Measurements from ENCODE around the gene C16orf96. TPM values are rescaled to one million over a fixed set of nuclear protein-coding genes. Genes with fewer than 3 reads are reported as not detected.

Gene C16orf96
- total RNA-seq, 2 experiments from 2014 or later = 0.13 TPM

DNA sequence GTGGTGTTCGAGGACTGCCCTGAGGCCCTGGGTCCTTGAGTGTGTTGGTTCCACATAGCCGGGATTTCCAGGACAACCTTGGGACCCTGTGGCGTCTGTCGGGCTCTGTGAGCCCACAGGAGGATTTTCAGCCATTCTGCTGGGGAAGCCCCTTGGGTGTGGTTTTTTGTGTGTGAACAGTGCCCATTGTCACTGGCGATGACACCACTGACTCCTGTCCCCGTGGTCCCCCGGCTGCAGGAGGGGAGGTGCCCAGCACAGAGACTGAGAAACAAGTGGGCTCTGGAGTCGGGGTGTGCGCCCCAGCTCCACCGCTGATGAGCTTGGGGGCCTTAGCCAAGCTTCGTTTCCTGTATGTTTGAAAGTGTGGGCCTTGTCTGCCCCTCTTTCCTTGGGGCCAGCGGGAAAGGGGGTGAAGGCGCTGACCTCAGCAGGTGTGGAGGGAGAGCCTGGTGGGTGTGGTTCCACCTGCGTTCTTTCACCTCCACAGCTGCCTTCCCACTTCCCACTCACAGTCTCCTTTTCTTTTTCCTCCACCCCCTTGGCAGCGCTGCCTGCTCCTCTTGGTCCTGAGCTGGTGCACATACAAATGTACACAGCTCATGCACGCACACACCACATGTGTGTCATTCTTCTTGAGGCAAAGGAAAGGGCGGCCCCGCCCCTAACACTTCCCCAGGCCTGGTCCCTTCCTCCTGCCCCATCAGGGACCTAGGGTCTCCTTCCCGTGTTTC is 84.6 kb downstream of the C16orf96 start:
- ChIA-PET CTCF (interaction anchor here (1.0 kb wide), 1 partner anchor 10 kb away, joined by 3 read pairs; no protein-coding TSS in a partner anchor), POLR2A (no interaction called here)
- Mint-ChIP-seq H3K9me3 (ENCODE audit: insufficient read depth) (no peaks in the 10 kb centered on the region), H3K4me3 (no peak overlapping the region), H3K4me1 (ENCODE audit: low read depth) (peaks cover 29% of the 10 kb centered on the region), H3K27ac (peak overlapping the region; percentile 57), H3K36me3 (ENCODE audit: low read depth) (peaks cover 16% of the 10 kb centered on the region), H3K27me3 (ENCODE audit: low read depth) (no peaks in the 10 kb centered on the region)
- ATAC-seq (no peak), DNase-seq (no peak)

DNA sequence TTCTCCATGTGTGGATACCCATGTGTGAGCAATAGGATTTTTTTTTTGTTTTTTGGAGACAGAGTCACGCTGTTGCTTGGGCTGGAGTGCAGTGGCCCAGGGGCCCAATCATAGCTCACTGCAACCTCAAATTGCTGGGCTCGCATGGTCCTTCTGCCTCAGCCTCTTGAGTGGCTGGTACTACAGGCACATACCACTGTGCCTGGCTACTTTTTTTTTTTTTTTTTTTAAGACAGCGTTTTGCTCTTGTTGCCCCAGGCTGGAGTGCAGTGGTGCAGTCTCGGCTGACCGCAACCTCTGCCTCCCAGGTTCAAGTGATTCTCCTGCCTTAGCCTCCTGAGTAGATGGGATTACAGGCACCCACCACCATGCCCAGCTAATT is 85.2 kb downstream of the C16orf96 start:
- H3K4me3 Mint-ChIP-seq = no peak overlapping the region
- CTCF ChIA-PET = interaction anchor here (1.0 kb wide), 1 partner anchor 9 kb away, joined by 3 read pairs; no protein-coding TSS in a partner anchor
- peak overlapping the region; percentile 57 for H3K27ac Mint-ChIP-seq
- POLR2A ChIA-PET = no interaction called here
- DNase-seq (no peak), ATAC-seq (no peak)
- H3K4me1 Mint-ChIP-seq (ENCODE audit: low read depth) = peaks cover 30% of the 10 kb centered on the region
- no peaks in the 10 kb centered on the region for H3K9me3 Mint-ChIP-seq (ENCODE audit: insufficient read depth)
- no peaks in the 10 kb centered on the region for H3K27me3 Mint-ChIP-seq (ENCODE audit: low read depth)
- peaks cover 13% of the 10 kb centered on the region for H3K36me3 Mint-ChIP-seq (ENCODE audit: low read depth)

DNA sequence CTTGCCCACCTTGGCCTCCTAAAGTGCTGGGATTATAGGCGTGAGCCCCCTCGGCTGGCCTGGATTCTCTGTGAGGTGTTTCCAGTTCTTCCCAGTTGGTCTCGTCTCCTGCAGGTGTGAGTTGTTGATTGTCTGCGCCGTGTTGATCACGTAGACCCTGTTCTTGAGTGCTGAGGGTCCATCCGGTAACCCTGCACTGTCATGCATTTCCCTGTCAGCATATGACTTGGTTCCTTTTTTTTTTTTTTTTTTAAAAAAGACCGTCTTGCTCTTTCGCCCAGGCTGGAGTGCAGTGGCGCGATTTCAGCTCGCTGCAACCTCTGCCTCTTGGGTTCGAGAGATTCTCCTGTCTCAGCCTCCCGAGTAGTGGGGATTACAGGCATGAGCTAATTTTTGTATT is 85.8 kb downstream of the C16orf96 start:
- no peak overlapping the region for H3K4me3 Mint-ChIP-seq
- no peak overlapping the region for H3K27ac Mint-ChIP-seq
- CTCF ChIA-PET = interaction anchor here (1.0 kb wide), 1 partner anchor 8 kb away, joined by 3 read pairs; no protein-coding TSS in a partner anchor
- H3K27me3 Mint-ChIP-seq (ENCODE audit: low read depth) = no peaks in the 10 kb centered on the region
- ATAC-seq (no peak), DNase-seq (no peak)
- POLR2A ChIA-PET = no interaction called here
- H3K4me1 Mint-ChIP-seq (ENCODE audit: low read depth) = peaks cover 35% of the 10 kb centered on the region
- H3K9me3 Mint-ChIP-seq (ENCODE audit: insufficient read depth) = no peaks in the 10 kb centered on the region
- peaks cover 10% of the 10 kb centered on the region for H3K36me3 Mint-ChIP-seq (ENCODE audit: low read depth)

GRCh38 chr16:4646773-4647643 is 90.9 kb downstream of the C16orf96 start:
- Mint-ChIP-seq H3K9me3 (ENCODE audit: insufficient read depth) (no peaks in the 10 kb centered on the region), H3K4me3 (no peak overlapping the region), H3K4me1 (ENCODE audit: low read depth) (peaks cover 49% of the 10 kb centered on the region), H3K27ac (peak overlapping the region; percentile 23), H3K27me3 (ENCODE audit: low read depth) (no peaks in the 10 kb centered on the region), H3K36me3 (ENCODE audit: low read depth) (peaks cover 29% of the 10 kb centered on the region)
- ChIA-PET POLR2A (no interaction called here), CTCF (interaction anchor here (0.8 kb wide), 1 partner anchor 14 kb away, joined by 4 read pairs; no protein-coding TSS in a partner anchor)
- peak; percentile 41 for ATAC-seq
- peak; percentile 54 for DNase-seq

DNA sequence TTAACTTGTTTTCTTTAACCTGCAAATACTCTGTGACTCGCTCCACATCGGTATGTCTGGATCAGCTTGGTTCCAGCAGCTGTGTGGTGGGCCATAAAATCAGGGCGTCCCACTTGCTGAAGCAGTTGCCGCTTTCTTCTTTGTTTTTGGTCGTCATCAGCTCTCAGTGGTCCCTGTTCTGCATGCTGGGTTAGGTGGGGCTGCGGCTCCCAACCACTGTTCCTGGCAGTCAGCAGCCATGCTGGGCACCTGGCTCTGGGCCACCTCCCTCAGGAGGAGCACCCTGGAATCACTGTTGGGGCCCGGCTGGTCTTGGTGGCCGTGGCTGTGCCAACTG is 91.5 kb downstream of the C16orf96 start:
- Mint-ChIP-seq H3K4me1 (ENCODE audit: low read depth) (peaks cover 49% of the 10 kb centered on the region), H3K9me3 (ENCODE audit: insufficient read depth) (no peaks in the 10 kb centered on the region), H3K27me3 (ENCODE audit: low read depth) (no peaks in the 10 kb centered on the region), H3K36me3 (ENCODE audit: low read depth) (peaks cover 29% of the 10 kb centered on the region), H3K27ac (peak overlapping the region; percentile 23), H3K4me3 (no peak overlapping the region)
- DNase-seq = peak; percentile 26
- peak; percentile 21 for ATAC-seq
- POLR2A ChIA-PET = no interaction called here
- CTCF ChIA-PET = interaction anchor here (0.8 kb wide), 1 partner anchor 14 kb away, joined by 4 read pairs; no protein-coding TSS in a partner anchor

DNA sequence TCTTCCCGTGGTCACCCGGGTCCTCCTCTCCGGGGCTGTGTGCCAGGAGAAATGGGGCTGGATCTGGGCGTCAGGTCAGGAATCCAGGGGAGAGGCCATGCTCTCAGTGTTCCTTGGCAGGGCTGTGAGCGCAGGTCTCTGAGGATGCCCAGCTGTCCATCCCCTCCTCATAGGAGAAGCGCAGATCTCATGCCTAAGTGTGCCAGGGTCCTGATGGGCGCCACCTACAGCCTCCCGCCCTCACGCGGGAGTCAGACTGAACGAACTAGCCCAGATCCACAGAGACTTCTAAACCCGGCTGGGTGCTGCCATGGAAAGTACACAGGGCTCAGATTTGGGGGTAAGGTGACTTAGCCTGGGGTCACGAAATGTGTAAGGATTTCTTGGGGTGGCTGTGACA is 92.8 kb downstream of the C16orf96 start:
- H3K4me1 Mint-ChIP-seq (ENCODE audit: low read depth) = peaks cover 48% of the 10 kb centered on the region
- no peak for ATAC-seq
- H3K9me3 Mint-ChIP-seq (ENCODE audit: insufficient read depth) = no peaks in the 10 kb centered on the region
- H3K36me3 Mint-ChIP-seq (ENCODE audit: low read depth) = peaks cover 33% of the 10 kb centered on the region
- peak overlapping the region; percentile 75 for H3K27ac Mint-ChIP-seq
- peak; percentile 39 for DNase-seq
- ChIA-PET POLR2A (no interaction called here), CTCF (interaction anchor here (1.2 to 2.5 kb wide), 3 partner anchors 12 to 141 kb away, joined by 3 to 18 read pairs (median 7); no protein-coding TSS in a partner anchor)
- H3K4me3 Mint-ChIP-seq = peak overlapping the region; percentile 57
- H3K27me3 Mint-ChIP-seq (ENCODE audit: low read depth) = no peaks in the 10 kb centered on the region

DNA sequence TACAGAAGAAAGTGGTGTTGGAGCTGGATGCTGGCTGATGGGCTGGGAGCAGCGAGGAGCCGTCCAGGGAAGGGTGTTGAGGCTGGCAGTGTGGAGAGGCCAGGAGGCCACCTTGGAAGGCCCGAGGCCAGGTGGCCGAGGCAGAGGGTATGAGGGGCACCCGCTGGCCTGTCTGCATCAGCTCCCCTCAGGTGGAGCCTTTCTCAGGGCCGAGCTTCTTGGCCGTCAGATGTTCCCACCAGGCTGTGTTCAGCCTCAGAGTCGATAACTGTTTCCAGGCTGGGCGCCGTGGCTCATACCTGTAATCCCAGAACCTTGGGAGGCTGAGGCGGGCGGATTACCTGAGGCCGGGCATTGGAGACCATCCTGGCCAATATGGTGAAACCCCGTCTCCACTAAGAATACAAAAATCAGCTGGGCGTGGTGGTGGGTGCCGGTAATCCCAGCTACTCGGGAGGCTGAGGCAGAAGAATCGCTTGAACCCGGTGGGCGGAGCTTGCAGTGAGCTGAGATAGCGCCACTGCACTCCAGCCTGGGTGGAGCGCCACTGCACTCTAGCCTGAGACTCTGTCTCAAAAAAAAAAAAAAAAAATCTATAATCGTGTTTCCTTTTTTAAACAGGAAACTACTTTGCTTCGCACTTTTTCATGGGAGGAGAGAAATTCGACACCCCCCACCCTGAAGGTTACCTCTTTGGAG is 93.8 kb downstream of the C16orf96 start:
- Mint-ChIP-seq H3K4me1 (ENCODE audit: low read depth) (peaks cover 52% of the 10 kb centered on the region), H3K36me3 (ENCODE audit: low read depth) (peaks cover 38% of the 10 kb centered on the region), H3K27ac (peak overlapping the region; percentile 37), H3K9me3 (ENCODE audit: insufficient read depth) (no peaks in the 10 kb centered on the region), H3K4me3 (no peak overlapping the region), H3K27me3 (ENCODE audit: low read depth) (no peaks in the 10 kb centered on the region)
- ChIA-PET CTCF (interaction anchor here (0.7 to 2.5 kb wide), 15 partner anchors 9 to 248 kb away, joined by 3 to 18 read pairs (median 4); partner anchors contain the start of gene MGRN1), POLR2A (interaction anchor here (0.7 to 1.7 kb wide), 3 partner anchors 27 to 155 kb away, joined by 3 to 5 read pairs (median 3); no protein-coding TSS in a partner anchor)
- ATAC-seq = peak; percentile 25
- peak; percentile 48 for DNase-seq

Other genes starting within 250 kb of the C16orf96 start
- gene GLIS2, start 240.3 kb upstream of the C16orf96 start, total RNA-seq = under 1 TPM; 0.16 TPM
- gene PAM16, start 205.0 kb upstream of the C16orf96 start, total RNA-seq = 10 to 100 TPM; 33.3 to 40.3 TPM
- not detected for gene VASN, start 184.5 kb upstream of the C16orf96 start, total RNA-seq
- 100 to 1,000 TPM; 167 to 176 TPM for gene CORO7, start 139.7 kb upstream of the C16orf96 start, total RNA-seq
- 10 to 100 TPM; 55.1 to 61.4 TPM for gene DNAJA3, start 130.5 kb upstream of the C16orf96 start, total RNA-seq
- gene NMRAL1, start 81.7 kb upstream of the C16orf96 start, total RNA-seq = 10 to 100 TPM; 53.6 to 55.6 TPM
- gene HMOX2, start 79.9 kb upstream of the C16orf96 start, total RNA-seq = 10 to 100 TPM; 92.6 to 97.4 TPM
- 10 to 100 TPM; 44.0 to 48.7 TPM for gene CDIP1, start 17.6 kb upstream of the C16orf96 start, total RNA-seq
- gene UBALD1, start 58.5 kb downstream of the C16orf96 start, total RNA-seq = 10 to 100 TPM; 15.0 to 18.9 TPM
- gene MGRN1, start 68.5 kb downstream of the C16orf96 start, total RNA-seq = 10 to 100 TPM; 77.3 to 80.6 TPM
- 10 to 100 TPM; 32.6 to 36.2 TPM for gene NUDT16L1, start 137.2 kb downstream of the C16orf96 start, total RNA-seq
- gene ANKS3, start 177.9 kb downstream of the C16orf96 start, total RNA-seq = 10 to 100 TPM; 17.0 to 17.2 TPM
- gene DNAAF8, start 178.2 kb downstream of the C16orf96 start, total RNA-seq = under 1 TPM; 0.39 to 0.68 TPM
- 10 to 100 TPM; 14.0 to 14.9 TPM for gene ZNF500, start 210.8 kb downstream of the C16orf96 start, total RNA-seq
- gene SEPTIN12, start 232.0 kb downstream of the C16orf96 start, total RNA-seq = not detected
- gene SMIM22, start 239.0 kb downstream of the C16orf96 start, total RNA-seq = not detected
- 10 to 100 TPM; 12.3 to 13.1 TPM for gene ROGDI, start 246.3 kb downstream of the C16orf96 start, total RNA-seq